ENCODE data around the gene WTAP.
"Not testable (repeated sequence)": the region's sequence is repeated elsewhere in the genome, so short reads cannot be mapped to it uniquely, and the experiment has no call there.

Gene WTAP

GRCh38 chr6:159693894-159694545 is 33.3 kb upstream of the WTAP start:
- DNase-seq (ENCODE audit: low spot score), result no peak

- peak; percentile 27 for DNase-seq (ENCODE audit: low spot score)
Measured at GRCh38 chr6:159695984-159696383, 31.3 kb upstream of the WTAP start.

GRCh38 chr6:159700970-159701369 is 26.3 kb upstream of the WTAP start:
- DNase-seq (ENCODE audit: low spot score), result peak; percentile 9

GRCh38 chr6:159701413-159701999 is 25.8 kb upstream of the WTAP start:
- DNase-seq (ENCODE audit: low spot score), result peak; percentile 82

- not testable (repeated sequence) for DNase-seq (ENCODE audit: low spot score)
Measured at GRCh38 chr6:159710603-159711002, 16.7 kb upstream of the WTAP start.

GRCh38 chr6:159712389-159712788 is 14.9 kb upstream of the WTAP start:
- not testable (repeated sequence) for DNase-seq (ENCODE audit: low spot score)

- no peak for DNase-seq (ENCODE audit: low spot score)
Measured at GRCh38 chr6:159713984-159714383, 13.3 kb upstream of the WTAP start.

GRCh38 chr6:159714404-159714803 is 12.9 kb upstream of the WTAP start:
- no peak for DNase-seq (ENCODE audit: low spot score)

- DNase-seq (ENCODE audit: low spot score), result no peak
Measured at GRCh38 chr6:159715166-159715565, 12.1 kb upstream of the WTAP start.

GRCh38 chr6:159715605-159716004 is 11.7 kb upstream of the WTAP start:
- DNase-seq (ENCODE audit: low spot score), result no peak

GRCh38 chr6:159716247-159717096 is 10.8 kb upstream of the WTAP start:
- peak; percentile 86 for DNase-seq (ENCODE audit: low spot score)

GRCh38 chr6:159718634-159719033 is 8.7 kb upstream of the WTAP start:
- DNase-seq (ENCODE audit: low spot score), result no peak

- DNase-seq (ENCODE audit: low spot score), result no peak
Measured at GRCh38 chr6:159719287-159719686, 8.0 kb upstream of the WTAP start.

- peak; percentile 18 for DNase-seq (ENCODE audit: low spot score)
Measured at GRCh38 chr6:159720708-159721107, 6.6 kb upstream of the WTAP start.

GRCh38 chr6:159721981-159722380 is 5.3 kb upstream of the WTAP start:
- not testable (repeated sequence) for DNase-seq (ENCODE audit: low spot score)

GRCh38 chr6:159722655-159723054 is 4.7 kb upstream of the WTAP start:
- no peak for DNase-seq (ENCODE audit: low spot score)

GRCh38 chr6:159723259-159723658 is 4.0 kb upstream of the WTAP start:
- DNase-seq (ENCODE audit: low spot score), result no peak

GRCh38 chr6:159724778-159725177 is 2.5 kb upstream of the WTAP start:
- no peak for DNase-seq (ENCODE audit: low spot score)

- DNase-seq (ENCODE audit: low spot score), result not testable (repeated sequence)
Measured at GRCh38 chr6:159725208-159725607, 2.1 kb upstream of the WTAP start.

- no peak for DNase-seq (ENCODE audit: low spot score)
Measured at GRCh38 chr6:159726255-159726917, 920 bp upstream of the WTAP start.

GRCh38 chr6:159727717-159728445 is 575 bp downstream of the WTAP start:
- peak; percentile 68 for DNase-seq (ENCODE audit: low spot score)

GRCh38 chr6:159728531-159728964 is 1.2 kb downstream of the WTAP start:
- no peak for DNase-seq (ENCODE audit: low spot score)
